GM12878 (cell line): Measurements from ENCODE around the gene C1QTNF9. TPM values are rescaled to one million over a fixed set of nuclear protein-coding genes. Genes with fewer than 3 reads are reported as not detected.

Experiments used
- ATF2 ChIP-seq: IDR thresholded peaks from 2 replicates; pipeline ENCODE4 v1.6.1; 2012; ENCODE audit warnings: low read length, inconsistent platforms
- CBX5 ChIP-seq: sonication (generic); IDR thresholded peaks from 2 replicates; pipeline ENCODE4 v1.6.1; 2016; ENCODE audit warnings: low read depth, moderate library complexity, mild to moderate bottlenecking, inconsistent platforms
- CHD1 ChIP-seq: IDR thresholded peaks from 2 replicates; pipeline ENCODE4 v1.6.1; 2012; ENCODE audit warnings: low read depth, low read length, improper control_type of control experiment
- CREM ChIP-seq: IDR thresholded peaks from 2 replicates; pipeline ENCODE4 v1.6.1; 2014; ENCODE audit warnings: antibody characterized with exemption, low read depth
- EP300 ChIP-seq, 2 experiments: fragments of 150-350 bp in 1 of 2; IDR thresholded peaks; 2 replicates each; pipeline ENCODE4 v1.6.1; 2011 to 2012; ENCODE audit warnings: low read depth in 2 of 2, low read length in 2 of 2, borderline replicate concordance in 1 of 2, improper control_type of control experiment in 1 of 2, inconsistent platforms in 1 of 2; ENCODE audit not compliant: control insufficient read depth in 1 of 2
- EZH2 ChIP-seq: IDR thresholded peaks from 2 replicates; pipeline ENCODE4 v1.6.1; 2012; ENCODE audit warnings: low read depth, mild to moderate bottlenecking, control low read depth, inconsistent platforms, low read length, borderline replicate concordance; ENCODE audit not compliant: control insufficient read depth
- FOS ChIP-seq: IDR thresholded peaks from 3 replicates; pipeline ENCODE4 v1.6.1; 2011; ENCODE audit warnings: borderline replicate concordance; ENCODE audit not compliant: insufficient read length; ENCODE audit errors: extremely low read depth
- HDGF ChIP-seq: fragments of 450-650 bp; IDR thresholded peaks from 2 replicates; pipeline ENCODE4 v1.6.1; 2016; ENCODE audit warnings: antibody characterized with exemption
- IKZF2 ChIP-seq, 2 experiments: fragments of 450-650 bp; IDR thresholded peaks; 2 replicates each; pipeline ENCODE4 v1.6.1; 2017; ENCODE audit warnings: mild to moderate bottlenecking in 2 of 2, moderate library complexity in 2 of 2
- IRF4 ChIP-seq: IDR thresholded peaks from 2 replicates; pipeline ENCODE4 v1.6.1; 2011; ENCODE audit warnings: low read depth, low read length
- JUNB ChIP-seq: IDR thresholded peaks from 2 replicates; pipeline ENCODE4 v1.6.1; 2016; ENCODE audit warnings: antibody characterized with exemption, mild to moderate bottlenecking
- MYB ChIP-seq: fragments of 150-350 bp; IDR thresholded peaks from 2 replicates; pipeline ENCODE4 v1.6.1; 2014; ENCODE audit warnings: mild to moderate bottlenecking, low read depth, low read length, borderline replicate concordance
- POLR2A ChIP-seq: IDR thresholded peaks from 2 replicates; pipeline ENCODE4 v1.6.1; 2011; ENCODE audit warnings: low read depth, mild to moderate bottlenecking, low read length
- RAD21 ChIP-seq: IDR thresholded peaks from 2 replicates; pipeline ENCODE4 v1.6.1; 2011; ENCODE audit warnings: mild to moderate bottlenecking, low read depth, low read length, moderate library complexity; ENCODE audit not compliant: insufficient read depth
- RELA ChIP-seq: fragments of 450-650 bp; IDR thresholded peaks from 2 replicates; pipeline ENCODE4 v1.8.0; 2014; ENCODE audit warnings: borderline replicate concordance; ENCODE audit not compliant: partially characterized antibody
- REST ChIP-seq: IDR thresholded peaks from 2 replicates; pipeline ENCODE4 v1.6.1; 2012; ENCODE audit warnings: mild to moderate bottlenecking, low read depth, low read length
- SREBF1 ChIP-seq: IDR thresholded peaks from 2 replicates; pipeline ENCODE4 v1.6.1; 2012; ENCODE audit warnings: mild to moderate bottlenecking, low read length
- STAT1 ChIP-seq: fragments of 450-650 bp; conservative IDR thresholded peaks from 2 replicates; pipeline ENCODE4 v1.6.1; 2014; ENCODE audit warnings: antibody characterized with exemption, mild to moderate bottlenecking
- TBL1XR1 ChIP-seq: IDR thresholded peaks from 2 replicates; pipeline ENCODE4 v1.6.1; 2012; ENCODE audit warnings: low read depth, low read length, improper control_type of control experiment
- ZNF207 ChIP-seq: fragments of 450-650 bp; IDR thresholded peaks from 2 replicates; pipeline ENCODE4 v1.6.1; 2014; ENCODE audit warnings: antibody characterized with exemption, mild to moderate bottlenecking, borderline replicate concordance
- ZNF687 ChIP-seq: fragments of 450-650 bp; IDR thresholded peaks from 2 replicates; pipeline ENCODE4 v1.6.1; 2017; ENCODE audit warnings: mild to moderate bottlenecking, moderate library complexity
- polyA plus RNA-seq, 11 experiments: library from polyadenylated mRNA; depleted of rRNA in 4 of 11; unstranded in 6 of 11; stranded (reverse) in 5 of 11; fragments of >200 nt; fragmentation: Nextera tagmentation in 4 of 11; fragmentation: Illumina TruSeq in 1 of 11; extraction: Ambion mirVana in 4 of 11; extraction: Trizol in 1 of 11; gene quantifications; 1 replicate in 1 of 11; 2 replicates in 10 of 11; pipeline versions ENCODE4 v1.2.1 to v1.2.3, GENCODE V29; 2011 to 2016; ENCODE audit warnings: inconsistent platforms in 2 of 11, missing spikeins in 2 of 11, low read depth in 1 of 11
- total RNA-seq, 4 experiments: library from RNA; depleted of rRNA in 3 of 4; stranded (reverse); fragments of >200 nt in 3 of 4; fragmentation: Illumina TruSeq in 1 of 4; extraction: Trizol in 1 of 4; gene quantifications; 2 replicates each; pipeline versions ENCODE4 v1.2.1 to v1.2.3, GENCODE V29; 2013 to 2021

C1QTNF9 gene
- total and polyA plus RNA-seq, 10 of the 15 experiments (the other 5 are each of a cell fraction or from before 2014, with no cell fraction given) = not detected

- TF ChIP-seq FOS (no peak), JUNB (0 out of 2 replicates have a peak, but pooled peaks have one; percentile 22), IRF4 (no peak; the same call in 1 of the 2 replicates), CHD1 (no peak), RAD21 (no peak), ZNF207 (no peak), EZH2 (no peak), IKZF2 (IDR thresholded peaks at IDR 0.05) (peak; percentile 91 to 95), RELA (peak; percentile 81), MYB (no peak), REST (no peak), CREM (peak; percentile 69), TBL1XR1 (0 out of 2 replicates have a peak, but pooled peaks have one; percentile 62), POLR2A (no peak), SREBF1 (peak; percentile 55; the same call in 1 of the 2 replicates), ATF2 (peak; percentile 64), ZNF687 (0 out of 2 replicates have a peak, but pooled peaks have one; percentile 16), CBX5 (0 out of 2 replicates have a peak, but pooled peaks have one; percentile 54), EP300 (IDR thresholded peaks at IDR 0.05; ENCODE audit: borderline replicate concordance in 1 of 2, control insufficient read depth in 1 of 2, low read depth in 2 of 2, low read length in 2 of 2) (peak; percentile 59 to 71), STAT1 (0 out of 2 replicates have a peak, but pooled peaks have one; percentile 27), HDGF (no peak)
Measured at GRCh38 chr13:24274452-24275021, 34.8 kb upstream of the C1QTNF9 start (continued).
